Measurements from ENCODE around the gene MORN3.
"Not testable (repeated sequence)": the region's sequence is repeated elsewhere in the genome, so short reads cannot be mapped to it uniquely, and the experiment has no call there.

Gene MORN3

DNA sequence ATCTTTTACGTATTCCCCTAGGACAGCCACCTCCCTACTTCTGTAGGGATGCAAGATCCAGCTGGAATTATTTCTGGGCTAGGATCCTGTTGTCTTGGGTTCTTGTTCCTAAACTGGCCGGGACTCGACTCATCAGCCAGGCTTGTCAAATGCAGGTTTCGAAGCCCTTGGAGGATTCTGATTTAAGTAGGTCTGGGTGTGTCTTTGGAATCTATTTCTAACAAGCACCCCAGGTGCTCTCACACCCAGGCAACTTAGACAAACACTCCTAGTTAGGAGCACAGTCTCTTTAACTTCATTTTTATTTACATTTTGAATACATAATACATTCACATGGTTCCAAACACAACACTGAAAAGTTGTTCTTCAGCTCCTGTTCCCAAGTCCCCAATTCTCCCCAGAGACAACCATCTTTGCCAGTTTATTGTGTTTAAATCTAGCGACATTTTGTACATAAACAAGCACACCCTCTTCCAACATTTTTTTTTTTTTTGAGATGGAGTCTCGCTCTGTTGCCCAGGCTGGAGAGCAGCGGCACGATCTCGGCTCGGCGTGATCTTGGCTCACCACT is 20.9 kb downstream of the MORN3 start:
- H3K9ac ChIP-seq (ENCODE audit: insufficient read length, low read depth), result no peak overlapping the region
- peaks cover 8% of the 10 kb centered on the region for H3K4me1 ChIP-seq (ENCODE audit: insufficient read depth, insufficient read length)
- no peaks in the 10 kb centered on the region for H3K9me3 ChIP-seq (ENCODE audit: insufficient read depth, low read length)
- no peak for TF ChIP-seq YY1 (IDR thresholded peaks at IDR 0.05; ENCODE audit: insufficient read depth, insufficient read length)
- TF ChIP-seq SUZ12 (IDR thresholded peaks at IDR 0.05; ENCODE audit: extremely low read depth, insufficient read depth, insufficient read length), result no peak
- no peak for TF ChIP-seq ZNF274 (IDR thresholded peaks at IDR 0.05; ENCODE audit: low read depth, low read length)
- no peaks in the 10 kb centered on the region for H3K27me3 ChIP-seq (ENCODE audit: insufficient read depth, insufficient read length)
- H3K4me3 ChIP-seq (ENCODE audit: insufficient read length, low read depth), result no peak overlapping the region
- H3K36me3 ChIP-seq (ENCODE audit: insufficient read depth, insufficient read length, low read length), result peaks cover 36% of the 10 kb centered on the region
- no peak for DNase-seq (ENCODE audit: low read depth, low spot score)

- Histone ChIP-seq H3K4me1 (ENCODE audit: insufficient read depth, insufficient read length) (peaks cover 4% of the 10 kb centered on the region), H3K4me3 (ENCODE audit: insufficient read length, low read depth) (no peak overlapping the region), H3K27me3 (ENCODE audit: insufficient read depth, insufficient read length) (no peaks in the 10 kb centered on the region), H3K9me3 (ENCODE audit: insufficient read depth, low read length) (no peaks in the 10 kb centered on the region), H3K9ac (ENCODE audit: insufficient read length, low read depth) (no peak overlapping the region), H3K36me3 (ENCODE audit: insufficient read depth, insufficient read length, low read length) (peaks cover 51% of the 10 kb centered on the region)
- DNase-seq (ENCODE audit: low read depth, low spot score), result no peak
- TF ChIP-seq ZNF274 (IDR thresholded peaks at IDR 0.05; ENCODE audit: low read depth, low read length), result no peak
- no peak for TF ChIP-seq SUZ12 (IDR thresholded peaks at IDR 0.05; ENCODE audit: extremely low read depth, insufficient read depth, insufficient read length)
- no peak for TF ChIP-seq YY1 (IDR thresholded peaks at IDR 0.05; ENCODE audit: insufficient read depth, insufficient read length)
Measured at GRCh38 chr12:121641343-121641630, 28.2 kb downstream of the MORN3 start.

- no peak for DNase-seq (ENCODE audit: low read depth, low spot score)
- H3K27me3 ChIP-seq (ENCODE audit: insufficient read depth, insufficient read length), result no peaks in the 10 kb centered on the region
- no peak overlapping the region for H3K9ac ChIP-seq (ENCODE audit: insufficient read length, low read depth)
- peaks cover 57% of the 10 kb centered on the region for H3K36me3 ChIP-seq (ENCODE audit: insufficient read depth, insufficient read length, low read length)
- no peak overlapping the region for H3K4me3 ChIP-seq (ENCODE audit: insufficient read length, low read depth)
- H3K9me3 ChIP-seq (ENCODE audit: insufficient read depth, low read length), result no peaks in the 10 kb centered on the region
- TF ChIP-seq ZNF274 (IDR thresholded peaks at IDR 0.05; ENCODE audit: low read depth, low read length) (no peak), YY1 (IDR thresholded peaks at IDR 0.05; ENCODE audit: insufficient read depth, insufficient read length) (no peak), SUZ12 (IDR thresholded peaks at IDR 0.05; ENCODE audit: extremely low read depth, insufficient read depth, insufficient read length) (no peak)
- peaks cover 4% of the 10 kb centered on the region for H3K4me1 ChIP-seq (ENCODE audit: insufficient read depth, insufficient read length)
Measured at GRCh38 chr12:121638298-121639202, 30.9 kb downstream of the MORN3 start.

DNA sequence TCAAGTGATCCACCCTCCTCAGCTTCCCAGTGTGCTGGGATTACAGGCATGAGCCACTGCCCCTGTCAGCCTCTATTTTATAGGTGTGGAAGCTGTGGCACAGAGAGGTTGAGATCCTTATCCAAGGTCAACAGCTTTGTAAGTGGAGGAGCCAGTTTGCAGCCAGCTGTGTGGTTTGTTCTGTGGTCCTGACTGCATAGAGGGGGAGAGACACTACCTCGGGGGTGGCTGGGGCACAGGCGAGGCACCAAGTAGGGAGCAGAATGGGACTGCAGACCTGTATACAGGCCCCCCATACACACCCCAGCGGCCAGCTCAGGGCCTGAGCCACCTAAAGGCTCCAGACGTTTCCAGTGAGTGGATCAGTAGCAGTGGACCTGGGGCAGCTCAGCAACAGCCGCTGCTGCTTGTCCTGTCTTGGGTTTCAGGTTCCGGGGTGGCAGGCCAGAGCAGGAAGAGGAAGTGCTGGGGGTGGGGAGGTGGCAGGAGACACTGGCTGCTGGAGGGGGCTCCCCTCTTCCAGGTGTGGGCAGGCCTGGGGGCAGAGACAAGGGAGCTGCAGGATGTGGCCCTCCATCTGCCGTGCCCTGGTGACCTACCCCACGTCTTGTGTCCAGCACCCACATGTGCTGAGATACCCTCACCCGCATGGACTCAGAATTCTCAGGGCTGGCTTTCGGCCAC is 32.1 kb downstream of the MORN3 start:
- no peak overlapping the region for H3K4me3 ChIP-seq (ENCODE audit: insufficient read length, low read depth)
- H3K9ac ChIP-seq (ENCODE audit: insufficient read length, low read depth), result no peak overlapping the region
- no peaks in the 10 kb centered on the region for H3K27me3 ChIP-seq (ENCODE audit: insufficient read depth, insufficient read length)
- no peak for DNase-seq (ENCODE audit: low read depth, low spot score)
- H3K36me3 ChIP-seq (ENCODE audit: insufficient read depth, insufficient read length, low read length), result peaks cover 56% of the 10 kb centered on the region
- peaks cover 11% of the 10 kb centered on the region for H3K4me1 ChIP-seq (ENCODE audit: insufficient read depth, insufficient read length)
- TF ChIP-seq ZNF274 (IDR thresholded peaks at IDR 0.05; ENCODE audit: low read depth, low read length) (no peak), SUZ12 (IDR thresholded peaks at IDR 0.05; ENCODE audit: extremely low read depth, insufficient read depth, insufficient read length) (no peak), YY1 (IDR thresholded peaks at IDR 0.05; ENCODE audit: insufficient read depth, insufficient read length) (no peak)
- H3K9me3 ChIP-seq (ENCODE audit: insufficient read depth, low read length), result no peaks in the 10 kb centered on the region

- no peaks in the 10 kb centered on the region for H3K27me3 ChIP-seq (ENCODE audit: insufficient read depth, insufficient read length)
Measured at GRCh38 chr12:121634836-121635235, 34.6 kb downstream of the MORN3 start.

DNA sequence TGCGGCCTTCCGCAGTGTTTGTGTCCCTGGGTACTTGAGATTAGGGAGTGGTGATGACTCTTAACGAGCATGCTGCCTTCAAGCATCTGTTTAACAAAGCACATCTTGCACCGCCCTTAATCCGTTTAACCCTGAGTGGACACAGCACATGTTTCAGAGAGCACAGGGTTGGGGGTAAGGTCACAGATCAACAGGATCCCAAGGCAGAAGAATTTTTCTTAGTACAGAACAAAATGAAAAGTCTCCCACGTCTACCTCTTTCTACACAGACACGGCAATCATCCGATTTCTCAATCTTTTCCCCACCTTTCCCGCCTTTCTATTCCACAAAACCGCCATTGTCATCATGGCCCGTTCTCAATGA is 35.6 kb downstream of the MORN3 start:
- H3K4me1 ChIP-seq (ENCODE audit: insufficient read depth, insufficient read length), result peaks cover 19% of the 10 kb centered on the region
- H3K9me3 ChIP-seq (ENCODE audit: insufficient read depth, low read length); H3K27me3 ChIP-seq (ENCODE audit: insufficient read depth, insufficient read length); DNase-seq (ENCODE audit: low read depth, low spot score); H3K9ac ChIP-seq (ENCODE audit: insufficient read length, low read depth); H3K4me3 ChIP-seq (ENCODE audit: insufficient read length, low read depth): not testable (repeated sequence)
- H3K36me3 ChIP-seq (ENCODE audit: insufficient read depth, insufficient read length, low read length), result peaks cover 54% of the 10 kb centered on the region

More at GRCh38 chr12:121634836-121635235, 34.6 kb downstream of the MORN3 start:
- peaks cover 15% of the 10 kb centered on the region for H3K4me1 ChIP-seq (ENCODE audit: insufficient read depth, insufficient read length)
- H3K9me3 ChIP-seq (ENCODE audit: insufficient read depth, low read length), result no peaks in the 10 kb centered on the region
- no peak for TF ChIP-seq YY1 (IDR thresholded peaks at IDR 0.05; ENCODE audit: insufficient read depth, insufficient read length)
- no peak for TF ChIP-seq ZNF274 (IDR thresholded peaks at IDR 0.05; ENCODE audit: low read depth, low read length)
- TF ChIP-seq SUZ12 (IDR thresholded peaks at IDR 0.05; ENCODE audit: extremely low read depth, insufficient read depth, insufficient read length), result no peak
- no peak for DNase-seq (ENCODE audit: low read depth, low spot score)
- H3K9ac ChIP-seq (ENCODE audit: insufficient read length, low read depth), result no peak overlapping the region
- no peak overlapping the region for H3K4me3 ChIP-seq (ENCODE audit: insufficient read length, low read depth)
- H3K36me3 ChIP-seq (ENCODE audit: insufficient read depth, insufficient read length, low read length), result peaks cover 53% of the 10 kb centered on the region

All from NT2/D1 (cell line).